ENCODE results near the gene NSL1. TPM values are rescaled to one million over a fixed set of nuclear protein-coding genes. Genes with fewer than 3 reads are reported as not detected.

The NSL1 gene
- total and polyA plus RNA-seq, 9 of the 15 experiments (the other 6 are each of a cell fraction or from before 2014, with no cell fraction given) = 53.5 to 108 (median 59.1) TPM

GRCh38 chr1:212791676-212792395 lies at the start of gene NSL1, which contains the start of gene TATDN3 (continued):
- no peak for TF ChIP-seq SLC30A9 (CRISPR knock-in tag; IDR thresholded peaks at IDR 0.05)
- TF ChIP-seq SMAD1 (IDR thresholded peaks at IDR 0.05; ENCODE audit: low read depth, low read length, partially characterized antibody) = peak; percentile 86
- TF ChIP-seq NFRKB (IDR thresholded peaks at IDR 0.05; ENCODE audit: low read depth) = peak; percentile 99
- TF ChIP-seq FOXP4 (CRISPR knock-in tag; IDR thresholded peaks at IDR 0.05; ENCODE audit: borderline replicate concordance) = peak; percentile 69; the same call in 1 of the 2 replicates
- peak; percentile 96 for TF ChIP-seq SIN3B (IDR thresholded peaks at IDR 0.05; ENCODE audit: low read depth)
- no peak for TF ChIP-seq GATA2 (CRISPR knock-in tag; IDR thresholded peaks at IDR 0.05)
- TF ChIP-seq FUS (optimal IDR thresholded peaks at IDR 0.05; ENCODE audit: low read depth, low read length) = no peak
- no peak for TF ChIP-seq TCF15 (CRISPR knock-in tag; IDR thresholded peaks at IDR 0.05)
- peak in 1 of 2 experiments; percentile 69; a peak in 1 of 4 replicates for TF ChIP-seq MLX (CRISPR knock-in tag; conservative IDR thresholded peaks at IDR 0.05)
- TF ChIP-seq NCOR1 (IDR thresholded peaks at IDR 0.05) = peak; percentile 54; the same call in 1 of the 2 replicates
- no peak for TF ChIP-seq PTTG1 (tag; IDR thresholded peaks at IDR 0.05; ENCODE audit: low read depth)
- peak; percentile 96 for TF ChIP-seq KLF13 (tag; IDR thresholded peaks at IDR 0.05; ENCODE audit: borderline replicate concordance, low read depth)
- peak; percentile 57 for TF ChIP-seq ZFP36 (IDR thresholded peaks at IDR 0.05; ENCODE audit: low read depth, low read length, partially characterized antibody)
- no peak for TF ChIP-seq ZNF274 (IDR thresholded peaks at IDR 0.05; ENCODE audit: borderline replicate concordance, low read depth, low read length)
- TF ChIP-seq NKRF (IDR thresholded peaks at IDR 0.05; ENCODE audit: borderline replicate concordance) = peak; percentile 14; the same call in 1 of the 2 replicates
- TF ChIP-seq NCOA1 (IDR thresholded peaks at IDR 0.05; ENCODE audit: low read depth) = peak; percentile 99
- no peak for TF ChIP-seq THRAP3 (IDR thresholded peaks at IDR 0.05; ENCODE audit: borderline replicate concordance)
- TF ChIP-seq ETV5 (CRISPR knock-in tag; IDR thresholded peaks at IDR 0.05; ENCODE audit: low read depth) = peak; percentile 87
- peak; percentile 91 for TF ChIP-seq TOE1 (IDR thresholded peaks at IDR 0.05; ENCODE audit: borderline replicate concordance)
- TF ChIP-seq TOE1 (CRISPR knock-in tag; IDR thresholded peaks at IDR 0.05; ENCODE audit: borderline replicate concordance, low read depth) = peak; percentile 45; the same call in 1 of the 2 replicates
- TF ChIP-seq SP1 (CRISPR knock-in tag; IDR thresholded peaks at IDR 0.05) = peak; percentile 99
- peak; percentile 78 for TF ChIP-seq MAX (CRISPR knock-in tag; IDR thresholded peaks at IDR 0.05)

Measured in K562 (cell line).